HG02884 (cell line): Measurements from ENCODE around the gene THADA.

Experiments used
- ATAC-seq: cut with Tn5 transposase; IDR thresholded peaks from one replicate; pipeline ENCODE4 v1.9.1; 2021; ENCODE audit warnings: mild to moderate bottlenecking, moderate library complexity; ENCODE audit not compliant: unreplicated experiment

THADA gene

GRCh38 chr2:43472527-43473194, 123.2 kb downstream of the THADA start:
- ATAC-seq, result no peak

GRCh38 chr2:43469713-43470112, 126.1 kb downstream of the THADA start:
- no peak for ATAC-seq

GRCh38 chr2:43469094-43469493, 126.7 kb downstream of the THADA start:
- ATAC-seq, result no peak

GRCh38 chr2:43467891-43468290, 127.9 kb downstream of the THADA start:
- no peak for ATAC-seq

- ATAC-seq, result no peak
These were observed 130.6 kb downstream of the THADA start for GRCh38 chr2:43465234-43465633.

GRCh38 chr2:43464590-43464989, 131.2 kb downstream of the THADA start:
- ATAC-seq, result no peak

GRCh38 chr2:43462866-43463641, 132.8 kb downstream of the THADA start:
- ATAC-seq, result no peak

GRCh38 chr2:43461453-43462073, 134.3 kb downstream of the THADA start:
- peak; percentile 80 for ATAC-seq

GRCh38 chr2:43460611-43461365, 135.1 kb downstream of the THADA start:
- no peak for ATAC-seq

- no peak for ATAC-seq
These were observed 135.7 kb downstream of the THADA start for GRCh38 chr2:43460174-43460546.

- ATAC-seq, result no peak
These were observed 136.2 kb downstream of the THADA start for GRCh38 chr2:43459446-43460173.

GRCh38 chr2:43458014-43458628, 137.7 kb downstream of the THADA start:
- no peak for ATAC-seq

GRCh38 chr2:43455731-43456642, 139.9 kb downstream of the THADA start:
- ATAC-seq, result no peak

- ATAC-seq, result no peak
These were observed 140.5 kb downstream of the THADA start for GRCh38 chr2:43455296-43455695.

- ATAC-seq, result no peak
These were observed 141.0 kb downstream of the THADA start for GRCh38 chr2:43454791-43455190.

- ATAC-seq, result no peak
These were observed 142.4 kb downstream of the THADA start for GRCh38 chr2:43453179-43454170.

GRCh38 chr2:43452318-43452731, 143.5 kb downstream of the THADA start:
- no peak for ATAC-seq

GRCh38 chr2:43450617-43451016, 145.2 kb downstream of the THADA start:
- no peak for ATAC-seq
